Astrocyte of the cerebellum (primary cell): ENCODE results near the gene TBC1D7.

Source experiments
- DNase-seq: peaks from one replicate; pipeline ENCODE4 v3.0.0-alpha.2; 2011; ENCODE audit warnings: low read depth
- H3K4me3 ChIP-seq: 2 replicates; pipeline ENCODE4 v1.5.1; 2011; ENCODE audit warnings: mild to moderate bottlenecking, low read depth, low read length, moderate library complexity
- CTCF ChIP-seq: IDR thresholded peaks from 2 replicates; pipeline ENCODE4 v1.5.1; 2012; ENCODE audit warnings: low read length, low read depth, moderate library complexity, mild to moderate bottlenecking; ENCODE audit errors: missing control alignments
- in situ Hi-C: cut with HindIII; loops from 2 replicates; pipeline ENCODE4 v1.10.0; 2017; ENCODE audit warnings: low sequenced_read_pairs

TBC1D7 gene

GRCh38 chr6:13328076-13328874, at the start of gene TBC1D7:
TBC1D7 (minus strand) TSS chr6:13328537; CDS start chr6:13326898, 1,639 bp downstream.
- H3K4me3 ChIP-seq, result peak within 1 kb of the TSS; percentile 96
- peak; percentile 22 for TF ChIP-seq CTCF
- in situ Hi-C loops, result no loop called here
- peak; percentile 68 for DNase-seq

GRCh38 chr6:13377054-13377758, 48.9 kb upstream of the TBC1D7 start:
- in situ Hi-C loops, result no loop called here
- no peak for DNase-seq
- no peak overlapping the region for H3K4me3 ChIP-seq
- TF ChIP-seq CTCF, result no peak

GRCh38 chr6:13375360-13375878, 47.1 kb upstream of the TBC1D7 start:
- TF ChIP-seq CTCF, result no peak
- in situ Hi-C loops, result no loop called here
- DNase-seq, result no peak
- H3K4me3 ChIP-seq, result no peak overlapping the region

GRCh38 chr6:13373919-13374318, 45.6 kb upstream of the TBC1D7 start:
- TF ChIP-seq CTCF, result no peak
- in situ Hi-C loops, result no loop called here
- no peak overlapping the region for H3K4me3 ChIP-seq
- no peak for DNase-seq

- in situ Hi-C loops, result no loop called here
- no peak for TF ChIP-seq CTCF
- H3K4me3 ChIP-seq, result no peak overlapping the region
- no peak for DNase-seq
Observed at GRCh38 chr6:13373488-13373886, 45.1 kb upstream of the TBC1D7 start.

GRCh38 chr6:13372688-13373487, 44.6 kb upstream of the TBC1D7 start:
- in situ Hi-C loops, result no loop called here
- no peak for TF ChIP-seq CTCF
- no peak for DNase-seq
- H3K4me3 ChIP-seq, result no peak overlapping the region
